Pulmonary artery endothelial cell (primary cell): ENCODE measurements around the gene PAM. TPM values are rescaled to one million over a fixed set of nuclear protein-coding genes. Genes with fewer than 3 reads are reported as not detected.
"Not testable (repeated sequence)": the region's sequence is repeated elsewhere in the genome, so short reads cannot be mapped to it uniquely, and the experiment has no call there.

ENCODE experiments used
- DNase-seq: peaks from one replicate; pipeline ENCODE4 v3.0.0-alpha.2; 2011; ENCODE audit warnings: low read depth, low spot score
- total RNA-seq: library from RNA; depleted of rRNA; stranded (reverse); fragments of >200 nt; gene quantifications from 2 replicates; pipeline ENCODE4 v1.2.3, GENCODE V29; 2014

Gene PAM
- total RNA-seq, 1 donor from 2014 or later, result 229 TPM

DNA sequence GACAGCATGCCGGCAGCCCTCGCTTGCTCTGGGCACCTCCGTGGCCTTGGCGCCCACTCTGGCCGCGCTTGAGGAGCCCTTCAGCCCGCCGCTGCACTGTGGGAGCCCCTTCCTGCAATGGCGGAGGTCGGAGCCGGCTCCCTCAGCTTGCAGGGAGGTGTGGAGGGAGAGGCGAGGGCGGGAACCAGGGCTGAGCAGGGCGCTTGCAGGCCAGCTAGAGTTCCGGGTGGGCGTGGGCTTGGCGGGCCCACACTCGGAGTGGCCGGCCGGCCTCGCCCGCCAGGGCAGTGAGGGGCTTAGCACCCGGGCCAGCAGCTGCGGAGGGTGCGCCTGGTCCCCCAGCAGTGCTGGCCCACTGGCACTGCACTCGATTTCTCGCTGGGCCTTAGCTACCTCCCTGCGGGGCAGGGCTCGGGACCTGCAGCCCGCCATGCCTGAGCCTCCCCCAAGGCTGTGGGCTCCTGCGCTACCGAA is 3.2 kb upstream of the PAM start:
- not testable (repeated sequence) for DNase-seq

DNA sequence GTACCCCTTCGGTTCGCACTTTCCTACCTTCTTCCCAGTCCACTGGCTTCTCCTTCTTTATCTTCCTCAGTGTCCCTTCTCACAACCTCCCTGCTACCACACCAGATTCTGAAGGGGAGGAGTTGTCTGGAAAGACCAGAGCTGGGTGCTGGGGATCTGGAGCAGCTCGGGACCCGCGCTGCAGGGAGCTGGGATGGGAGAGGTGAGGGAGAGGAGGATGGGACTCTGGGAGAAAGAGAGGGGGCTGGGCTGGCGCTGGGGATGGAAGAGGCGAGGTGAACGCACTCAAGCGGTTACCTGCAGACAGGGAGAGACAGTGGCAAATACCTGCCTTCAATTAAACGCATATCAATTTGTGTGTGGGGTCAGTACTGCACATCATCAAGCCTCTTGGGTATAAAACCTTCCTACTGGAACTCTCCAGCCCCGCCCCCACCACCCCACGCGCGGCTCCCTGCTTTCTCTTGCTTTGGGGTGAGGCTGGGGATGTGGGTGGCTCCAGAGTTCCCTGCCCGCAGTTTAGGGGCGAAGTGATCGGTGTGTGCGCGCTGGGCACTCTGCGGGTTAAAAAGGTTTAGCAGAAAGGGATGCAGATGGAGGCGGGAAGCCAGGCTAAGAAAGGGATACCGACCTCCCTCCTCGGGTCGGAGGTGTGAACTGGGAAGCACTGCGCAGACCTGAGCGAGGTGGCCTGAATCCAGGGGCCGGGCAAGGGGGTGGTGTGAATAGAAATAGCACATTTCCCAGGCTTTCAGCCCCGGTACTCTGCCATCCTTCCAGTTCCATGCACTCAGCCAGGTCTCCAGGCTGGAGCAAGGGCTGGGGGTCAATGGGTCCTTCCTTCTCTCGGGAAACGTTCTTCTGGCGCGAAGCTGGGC is 977 bp upstream of the PAM start:
- no peak for DNase-seq

DNA sequence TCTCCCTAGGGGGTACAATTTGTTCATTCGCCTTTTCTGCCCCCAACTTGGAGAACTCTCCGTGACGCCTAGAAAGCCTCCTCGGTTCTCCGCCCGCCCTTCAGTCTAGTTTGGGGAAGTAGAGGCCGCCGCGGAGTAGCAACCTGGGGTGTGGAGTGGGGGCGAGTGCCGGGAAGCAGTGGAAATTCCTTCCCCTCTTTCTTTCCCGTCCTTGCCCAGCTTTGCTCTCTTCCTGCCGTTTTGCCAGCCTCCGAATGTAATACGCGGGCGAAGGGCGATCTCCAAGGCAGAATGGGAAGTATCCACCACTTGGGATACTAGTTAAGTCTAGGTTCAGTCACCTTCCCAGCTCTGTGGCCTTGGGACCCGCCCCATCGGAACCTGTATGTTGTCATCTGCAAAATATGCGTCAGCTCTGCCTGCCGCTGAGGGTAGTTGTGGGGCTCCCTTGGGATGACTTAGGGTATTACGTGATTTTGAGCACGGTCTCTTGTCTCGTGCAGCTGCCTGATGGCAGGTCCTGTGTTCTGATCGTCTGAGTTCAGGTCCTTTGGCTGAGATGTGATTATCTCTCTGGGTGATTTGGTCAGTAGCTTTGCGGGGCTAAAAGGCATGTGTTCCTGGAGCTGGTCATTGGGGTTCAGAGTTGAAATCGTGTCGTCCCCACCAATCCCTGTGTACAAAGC is 724 bp downstream of the PAM start:
- peak; percentile 53 for DNase-seq

DNA sequence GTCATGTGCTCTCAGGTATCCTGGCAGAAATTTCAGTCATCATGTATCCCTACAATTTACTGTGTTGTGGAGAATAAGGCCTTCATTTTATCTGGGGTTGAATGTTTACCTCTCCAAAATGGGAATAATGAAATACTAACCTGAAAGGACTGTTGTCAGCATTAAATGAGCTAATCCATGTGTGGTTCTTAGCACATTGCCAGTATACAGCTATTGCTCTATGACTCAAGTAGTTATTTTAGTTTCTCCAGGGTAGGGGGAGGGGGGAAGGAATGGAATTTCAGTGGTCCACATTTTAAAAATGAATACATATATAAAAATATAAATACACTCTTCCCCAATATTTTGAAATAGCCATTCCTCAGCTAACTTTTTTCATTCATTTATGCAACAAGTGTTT is 3.5 kb downstream of the PAM start:
- DNase-seq, result no peak

GRCh38 chr5:102759289-102759688 is 4.2 kb downstream of the PAM start:
- DNase-seq, result no peak

GRCh38 chr5:102759700-102760099 is 4.6 kb downstream of the PAM start:
- DNase-seq, result no peak

DNA sequence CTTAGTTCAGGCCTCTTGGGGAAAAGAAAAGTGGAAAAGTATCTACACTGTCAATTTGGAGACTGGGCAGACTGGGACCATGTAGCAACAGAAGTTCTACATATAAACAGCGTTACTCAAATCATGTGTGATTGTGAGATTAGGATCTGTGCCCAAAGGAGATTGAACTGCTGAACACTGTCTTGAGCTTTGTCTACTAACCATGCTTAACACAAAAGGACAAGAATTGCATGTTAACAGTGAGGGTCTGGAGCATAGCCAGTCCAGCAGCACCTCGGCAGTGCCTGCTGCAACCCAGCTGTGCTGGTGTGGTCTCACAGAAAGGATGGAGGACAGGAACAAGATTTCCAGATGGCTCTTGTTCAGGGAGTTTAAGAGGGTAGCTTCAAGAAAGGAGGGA is 5.7 kb downstream of the PAM start:
- DNase-seq, result no peak

DNA sequence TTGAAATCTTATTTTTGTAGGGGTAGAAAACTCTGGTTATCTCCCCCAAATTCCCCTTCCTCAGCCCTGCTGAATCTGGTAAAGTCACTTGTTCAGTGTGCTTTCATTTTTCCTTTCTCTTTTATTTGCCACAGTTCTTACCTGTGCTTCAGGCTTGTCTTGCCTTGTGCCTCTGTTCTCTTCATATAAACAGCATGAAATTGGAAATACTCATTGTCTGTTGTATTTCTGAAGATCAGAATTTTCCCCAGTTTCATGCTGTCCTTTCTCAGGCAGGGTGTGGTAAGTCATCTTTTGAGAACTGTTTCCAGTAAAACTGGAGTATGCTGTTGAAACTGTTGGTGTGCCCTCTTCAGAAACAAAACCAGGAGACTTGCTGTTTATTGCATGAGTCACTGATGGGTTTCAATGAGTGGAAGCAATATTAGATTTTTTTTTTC is 7.0 kb downstream of the PAM start:
- DNase-seq, result no peak

- DNase-seq, result no peak
Measured at GRCh38 chr5:102762562-102763227, 7.6 kb downstream of the PAM start.

DNA sequence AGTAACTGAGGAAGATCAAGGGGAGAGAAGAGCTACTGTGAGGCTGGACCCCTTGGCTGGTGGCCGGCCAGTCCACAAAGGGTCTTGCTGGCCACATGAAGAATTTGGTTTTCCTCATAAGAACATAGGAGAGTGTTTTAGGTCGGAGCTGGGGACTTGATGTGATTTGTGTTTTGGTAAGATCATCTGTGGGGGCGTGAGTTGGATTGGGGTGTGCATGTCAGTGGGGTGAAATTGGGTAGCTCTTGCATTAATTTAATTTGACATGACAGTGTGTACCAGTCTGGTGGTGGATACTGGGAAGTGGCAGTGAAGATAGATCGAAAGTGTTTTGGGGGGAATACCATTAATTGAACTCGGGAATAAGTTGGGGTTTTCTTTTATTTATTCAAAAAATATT is 8.6 kb downstream of the PAM start:
- DNase-seq, result no peak

DNA sequence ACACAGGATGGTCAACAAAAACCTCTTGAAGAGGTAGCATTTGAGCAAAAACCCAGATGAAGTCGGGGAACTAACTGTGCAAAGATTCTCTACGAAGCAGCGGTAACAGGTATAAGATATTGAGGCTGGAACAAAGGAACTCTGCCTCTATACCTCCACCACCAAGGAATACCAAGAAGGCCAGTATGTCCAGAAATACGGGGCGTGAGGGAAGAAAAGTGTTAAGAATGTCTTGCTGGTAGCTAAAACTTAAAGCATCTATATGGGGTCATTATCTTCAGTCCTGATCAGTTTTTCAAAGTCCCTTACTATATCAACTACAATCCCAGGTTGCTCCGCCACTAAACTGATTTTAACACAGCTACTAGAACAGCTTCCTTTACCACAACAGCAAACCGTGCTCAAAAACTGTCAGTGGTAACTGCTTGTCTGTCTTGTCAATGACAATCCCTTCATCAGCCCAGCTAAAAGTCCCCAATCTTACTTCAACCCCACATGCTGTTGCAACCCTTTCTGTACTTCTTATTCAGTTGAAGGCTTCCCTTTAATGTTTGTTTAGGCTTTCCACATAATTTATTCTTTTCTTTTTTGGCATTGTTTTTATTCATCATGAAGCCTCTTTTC is 9.4 kb downstream of the PAM start:
- DNase-seq, result no peak

DNA sequence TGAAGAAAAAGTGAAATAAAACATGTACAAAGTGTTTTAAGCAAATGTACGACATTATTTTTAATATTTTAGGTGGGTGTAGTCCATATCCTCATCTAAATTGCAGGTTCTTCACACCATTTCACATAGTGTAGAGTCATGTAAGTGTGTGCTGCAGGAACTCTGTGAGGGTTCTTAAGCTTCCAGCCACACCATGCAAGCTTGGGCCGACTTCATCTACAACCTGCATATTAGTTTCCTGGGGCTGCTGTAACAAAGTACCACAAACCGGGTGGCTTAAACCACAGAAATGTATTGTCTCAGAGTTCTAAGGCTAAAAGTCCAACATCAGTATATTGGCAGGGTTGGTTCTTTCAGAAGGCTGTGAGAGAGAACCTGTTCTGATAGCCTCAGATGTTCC is 10.2 kb downstream of the PAM start:
- no peak for DNase-seq

- DNase-seq, result no peak
Measured at GRCh38 chr5:102766295-102767090, 11.4 kb downstream of the PAM start.

GRCh38 chr5:102767862-102768261 is 12.8 kb downstream of the PAM start:
- no peak for DNase-seq

- no peak for DNase-seq
Measured at GRCh38 chr5:102770803-102771202, 15.7 kb downstream of the PAM start.

- DNase-seq, result peak; percentile 41
Measured at GRCh38 chr5:102771435-102771834, 16.3 kb downstream of the PAM start.

GRCh38 chr5:102772273-102772672 is 17.2 kb downstream of the PAM start:
- no peak for DNase-seq

DNA sequence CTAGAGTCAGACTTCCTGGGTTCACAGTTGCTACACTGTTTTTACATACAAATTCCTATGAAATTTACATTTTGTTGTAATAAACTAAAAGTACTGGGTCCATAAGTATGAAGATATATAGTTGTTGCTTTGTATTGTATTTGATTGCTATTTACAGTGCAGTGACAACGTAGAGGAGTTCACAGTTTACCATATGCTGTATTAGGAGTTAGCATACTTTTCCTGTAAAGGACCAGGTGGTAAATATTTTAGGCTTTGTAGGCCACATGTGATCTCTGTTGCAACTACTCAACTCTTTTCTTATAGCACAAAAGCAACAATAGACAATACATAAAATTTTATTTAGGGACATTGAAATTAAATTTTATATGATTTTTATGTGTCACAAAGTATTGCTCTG is 18.0 kb downstream of the PAM start:
- DNase-seq, result no peak

GRCh38 chr5:102775756-102776155 is 20.7 kb downstream of the PAM start:
- DNase-seq, result not testable (repeated sequence)

DNA sequence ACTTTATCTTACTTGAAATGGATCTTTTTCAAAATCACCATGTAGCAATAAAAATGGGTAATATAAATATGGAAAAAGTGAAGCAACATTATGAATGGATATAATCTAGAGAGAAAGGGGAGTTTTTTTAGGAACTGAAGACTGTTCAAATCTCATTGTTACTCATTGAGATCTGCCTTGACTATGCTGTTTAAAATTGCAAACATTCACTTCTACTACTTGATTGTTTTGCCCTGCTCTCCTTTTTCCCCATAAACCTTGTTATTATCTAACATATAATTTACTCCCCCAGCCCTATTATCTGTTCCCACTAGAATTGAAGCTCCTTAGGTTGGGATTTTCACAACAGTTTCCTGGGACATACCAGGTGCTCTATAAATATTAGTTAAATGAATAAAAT is 22.0 kb downstream of the PAM start:
- DNase-seq, result no peak

DNA sequence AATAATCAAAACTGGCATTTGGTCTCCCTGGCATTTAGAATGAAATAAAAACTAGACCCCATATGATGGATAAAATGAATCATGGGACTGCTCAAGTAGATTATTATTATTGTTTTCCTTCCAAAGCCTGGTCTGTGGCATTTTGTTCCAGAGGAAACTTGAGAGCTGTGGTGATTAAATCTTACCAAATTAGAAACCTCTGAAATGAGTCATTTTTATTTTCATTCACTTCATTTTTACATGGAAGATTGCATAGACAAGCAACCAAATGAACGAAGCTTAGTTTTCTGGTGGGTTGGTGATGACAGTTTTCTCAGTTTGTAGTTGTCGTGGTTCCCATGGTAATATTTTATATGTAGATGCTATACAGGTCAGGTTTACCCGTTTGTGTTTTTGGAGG is 23.4 kb downstream of the PAM start:
- no peak for DNase-seq
